Ovary (tissue), 3 donors: ENCODE data around the gene LPCAT3.

Experiments used
- CTCF ChIP-seq, 3 donors: fragments of 450-650 bp in 2 of 3; fragments of 200-600 bp in 1 of 3; IDR thresholded peaks; one replicate each; pipeline versions ENCODE4 v1.5.1 to v1.8.0; 2016 to 2022; ENCODE audit warnings: antibody characterized with exemption in 3 of 3, mild to moderate bottlenecking in 1 of 3
- EP300 ChIP-seq: sonication (generic); formaldehyde crosslinking; IDR thresholded peaks from one replicate; pipeline ENCODE4 v1.6.1; 2017; ENCODE audit warnings: antibody characterized with exemption
- POLR2A ChIP-seq: fragments of 450-650 bp; IDR thresholded peaks from one replicate; pipeline ENCODE4 v1.6.1; 2017; ENCODE audit warnings: antibody characterized with exemption, mild to moderate bottlenecking, moderate library complexity
- donor health status: DM: no; HTN: no; CAD: no.

DNA sequence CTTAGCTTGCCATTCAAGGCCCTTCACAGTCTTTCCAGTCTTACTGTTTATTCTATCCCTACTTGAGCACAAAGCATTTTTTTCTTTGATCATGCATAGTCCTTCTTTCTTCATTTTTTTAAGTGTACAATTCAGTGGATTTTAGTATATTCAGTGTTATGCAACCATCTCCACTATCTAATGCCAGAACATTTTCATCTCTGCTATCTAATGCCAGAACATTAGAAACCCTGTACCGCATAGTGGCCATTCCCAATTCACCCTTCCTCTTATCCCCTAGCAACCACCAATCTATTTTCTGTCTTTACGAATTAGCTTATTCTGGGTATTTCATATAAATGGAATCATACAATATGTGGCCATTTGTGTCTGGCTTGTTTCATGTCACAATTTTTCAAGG, 13.4 kb downstream of the LPCAT3 start:
- TF ChIP-seq POLR2A, result no peak
- no peak for TF ChIP-seq CTCF (IDR thresholded peaks at IDR 0.05)
- TF ChIP-seq EP300, result no peak
